Measurements from ENCODE around the gene VTI1B. TPM values are rescaled to one million over a fixed set of nuclear protein-coding genes. Genes with fewer than 3 reads are reported as not detected.

VTI1B gene
- total and polyA plus RNA-seq, 10 of the 15 experiments (the other 5 are each of a cell fraction or from before 2014, with no cell fraction given) = 15.0 to 117 (median 50.5) TPM

DNA sequence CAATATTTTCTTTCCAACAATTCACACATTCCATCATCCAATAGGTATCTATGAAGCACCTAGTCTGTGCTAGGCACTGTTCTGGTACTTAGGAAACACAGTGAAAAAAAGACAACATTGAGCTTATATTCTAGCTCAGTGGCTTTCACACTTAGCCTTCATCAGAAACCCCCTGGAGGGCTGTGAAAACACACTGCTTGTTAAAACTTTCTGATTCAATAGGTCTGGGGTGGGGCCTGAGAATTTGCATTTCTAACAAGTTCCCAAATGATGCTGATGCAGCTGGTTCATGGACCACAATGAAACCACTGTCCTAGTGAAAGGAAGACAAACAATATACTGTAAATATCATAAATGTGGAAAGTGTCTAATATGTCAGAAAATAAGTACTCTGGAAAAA is 5.9 kb downstream of the VTI1B start (continued):
- TF ChIP-seq PKNOX1 (IDR thresholded peaks at IDR 0.05) (no peak), SUZ12 (IDR thresholded peaks at IDR 0.05; ENCODE audit: unreplicated experiment) (no peak), ATF2 (IDR thresholded peaks at IDR 0.05; ENCODE audit: low read length) (no peak)
- TF ChIP-seq, protein P1, sequence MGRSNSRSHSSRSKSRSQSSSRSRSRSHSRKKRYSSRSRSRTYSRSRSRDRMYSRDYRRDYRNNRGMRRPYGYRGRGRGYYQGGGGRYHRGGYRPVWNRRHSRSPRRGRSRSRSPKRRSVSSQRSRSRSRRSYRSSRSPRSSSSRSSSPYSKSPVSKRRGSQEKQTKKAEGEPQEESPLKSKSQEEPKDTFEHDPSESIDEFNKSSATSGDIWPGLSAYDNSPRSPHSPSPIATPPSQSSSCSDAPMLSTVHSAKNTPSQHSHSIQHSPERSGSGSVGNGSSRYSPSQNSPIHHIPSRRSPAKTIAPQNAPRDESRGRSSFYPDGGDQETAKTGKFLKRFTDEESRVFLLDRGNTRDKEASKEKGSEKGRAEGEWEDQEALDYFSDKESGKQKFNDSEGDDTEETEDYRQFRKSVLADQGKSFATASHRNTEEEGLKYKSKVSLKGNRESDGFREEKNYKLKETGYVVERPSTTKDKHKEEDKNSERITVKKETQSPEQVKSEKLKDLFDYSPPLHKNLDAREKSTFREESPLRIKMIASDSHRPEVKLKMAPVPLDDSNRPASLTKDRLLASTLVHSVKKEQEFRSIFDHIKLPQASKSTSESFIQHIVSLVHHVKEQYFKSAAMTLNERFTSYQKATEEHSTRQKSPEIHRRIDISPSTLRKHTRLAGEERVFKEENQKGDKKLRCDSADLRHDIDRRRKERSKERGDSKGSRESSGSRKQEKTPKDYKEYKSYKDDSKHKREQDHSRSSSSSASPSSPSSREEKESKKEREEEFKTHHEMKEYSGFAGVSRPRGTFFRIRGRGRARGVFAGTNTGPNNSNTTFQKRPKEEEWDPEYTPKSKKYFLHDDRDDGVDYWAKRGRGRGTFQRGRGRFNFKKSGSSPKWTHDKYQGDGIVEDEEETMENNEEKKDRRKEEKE (IDR thresholded peaks at IDR 0.05) = no peak

Measured in GM12878 (cell line).